ENCODE measurements around the gene SMYD3.

DNA sequence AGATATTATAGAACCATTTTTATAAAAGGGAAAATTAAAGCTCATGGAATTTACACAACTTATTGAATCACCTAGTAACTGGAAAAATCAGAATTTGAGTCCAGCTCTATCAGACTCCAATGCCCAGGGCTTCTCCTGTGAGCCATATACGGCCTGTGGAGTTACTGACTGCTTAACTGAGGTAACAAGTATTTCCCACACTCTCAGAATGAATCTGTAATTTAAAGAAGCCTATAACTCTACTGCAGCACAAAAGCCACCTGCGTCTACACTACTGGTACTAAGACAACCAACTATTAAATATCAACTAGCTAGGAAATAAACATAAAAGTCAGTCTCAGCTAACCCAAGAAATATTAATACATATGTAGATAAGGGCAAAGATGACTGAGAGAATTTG, 29.4 kb downstream of the SMYD3 start:
- no peak for TF ChIP-seq CTCF (IDR thresholded peaks at IDR 0.05; ENCODE audit: poor library complexity)
- TF ChIP-seq EZH2phosphoT487 (IDR thresholded peaks at IDR 0.05; ENCODE audit: low read depth, severe bottlenecking, unreplicated experiment), result no peak

Data from hepatocyte (in vitro differentiated cells).